GM12872 (cell line): Measurements from ENCODE around the gene SLC24A2.

Experiments
- TF ChIP-seq, protein P1 (sequence below): IDR thresholded peaks from 3 replicates; pipeline ENCODE4 v1.5.1; 2011; ENCODE audit warnings: low read depth, mild to moderate bottlenecking, low read length, moderate library complexity; ENCODE audit not compliant: insufficient read depth

The SLC24A2 gene

DNA sequence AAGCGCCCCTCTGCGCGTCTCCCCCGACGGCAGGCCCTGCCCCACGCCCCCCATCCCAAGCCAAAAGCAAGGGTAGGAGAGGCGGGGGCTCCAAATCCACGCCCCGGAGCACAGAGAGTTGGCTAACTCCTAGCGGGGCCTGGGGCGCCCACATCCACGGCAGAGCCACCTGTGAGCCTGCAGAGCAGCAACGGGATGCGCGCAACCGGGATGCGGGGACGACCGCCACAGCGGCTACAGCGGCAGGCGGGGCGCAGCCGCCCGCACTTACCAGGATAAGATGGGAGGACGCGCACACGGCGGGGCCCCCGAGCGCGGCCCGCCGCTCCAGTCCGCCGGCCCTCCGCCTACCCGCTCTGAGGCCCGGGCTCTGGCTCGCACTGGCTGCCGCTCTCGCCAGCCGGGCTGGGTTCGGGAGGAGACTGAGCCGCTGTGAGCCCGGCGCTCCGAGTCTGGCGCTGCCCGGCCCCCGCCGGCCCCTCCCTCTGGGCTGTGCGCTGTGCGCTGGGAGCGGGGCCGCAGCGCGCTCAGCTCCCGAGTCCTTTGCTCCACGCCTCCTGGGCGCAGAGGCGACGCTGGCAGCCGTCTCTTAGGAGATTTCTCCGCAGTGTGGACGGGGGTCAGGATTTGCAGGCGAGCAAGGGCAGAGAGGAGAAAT is at the start of gene SLC24A2:
Gene SLC24A2, minus strand, starts transcription at position 424 of the 658 bp plus-strand sequence.
- TF ChIP-seq, protein P1, sequence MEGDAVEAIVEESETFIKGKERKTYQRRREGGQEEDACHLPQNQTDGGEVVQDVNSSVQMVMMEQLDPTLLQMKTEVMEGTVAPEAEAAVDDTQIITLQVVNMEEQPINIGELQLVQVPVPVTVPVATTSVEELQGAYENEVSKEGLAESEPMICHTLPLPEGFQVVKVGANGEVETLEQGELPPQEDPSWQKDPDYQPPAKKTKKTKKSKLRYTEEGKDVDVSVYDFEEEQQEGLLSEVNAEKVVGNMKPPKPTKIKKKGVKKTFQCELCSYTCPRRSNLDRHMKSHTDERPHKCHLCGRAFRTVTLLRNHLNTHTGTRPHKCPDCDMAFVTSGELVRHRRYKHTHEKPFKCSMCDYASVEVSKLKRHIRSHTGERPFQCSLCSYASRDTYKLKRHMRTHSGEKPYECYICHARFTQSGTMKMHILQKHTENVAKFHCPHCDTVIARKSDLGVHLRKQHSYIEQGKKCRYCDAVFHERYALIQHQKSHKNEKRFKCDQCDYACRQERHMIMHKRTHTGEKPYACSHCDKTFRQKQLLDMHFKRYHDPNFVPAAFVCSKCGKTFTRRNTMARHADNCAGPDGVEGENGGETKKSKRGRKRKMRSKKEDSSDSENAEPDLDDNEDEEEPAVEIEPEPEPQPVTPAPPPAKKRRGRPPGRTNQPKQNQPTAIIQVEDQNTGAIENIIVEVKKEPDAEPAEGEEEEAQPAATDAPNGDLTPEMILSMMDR = no peak

DNA sequence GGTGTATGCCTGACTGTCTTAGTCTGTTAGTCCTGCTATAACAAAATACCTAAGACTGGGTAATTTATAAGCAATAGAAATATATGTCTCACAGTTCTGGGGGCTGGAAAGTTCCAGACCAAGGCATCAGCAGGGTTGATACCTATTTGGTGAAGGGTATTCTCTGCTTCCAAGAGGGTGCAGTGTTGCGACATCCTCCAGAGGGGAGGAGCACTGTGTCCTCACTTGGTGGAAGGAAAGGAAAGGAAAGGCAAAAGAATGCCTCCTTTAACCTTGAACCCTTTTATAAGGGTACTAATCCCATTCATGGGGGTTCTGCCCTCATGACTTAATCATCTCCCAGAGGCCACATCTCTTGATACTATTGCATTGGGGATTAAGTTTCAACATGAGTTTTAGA is 42.0 kb upstream of the SLC24A2 start:
- TF ChIP-seq, protein P1 = no peak

DNA sequence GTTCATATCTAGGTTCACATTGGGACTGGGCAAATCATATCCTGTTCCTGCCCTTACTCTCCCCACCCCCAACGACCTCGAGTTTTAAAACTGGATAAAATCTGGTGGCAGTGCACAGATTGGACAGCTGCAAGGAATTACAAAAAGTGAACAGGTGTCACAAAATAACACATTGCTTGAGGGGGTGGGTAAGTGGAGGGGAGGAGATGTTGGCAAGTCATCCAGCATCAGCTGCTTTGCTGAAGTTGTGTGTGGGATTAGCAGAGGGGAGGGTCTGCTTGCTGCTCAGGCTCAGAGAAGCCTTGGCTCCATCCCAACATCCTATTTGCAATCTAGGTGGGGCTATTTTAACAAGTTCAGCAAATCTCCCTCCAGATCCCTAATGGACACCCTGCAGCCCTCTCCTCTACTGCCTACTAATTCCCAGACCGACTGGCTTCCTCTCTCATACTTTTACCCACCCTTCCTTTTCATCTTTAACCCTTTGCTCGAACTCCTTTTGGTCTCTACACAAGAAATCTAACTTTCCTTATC is 39.8 kb upstream of the SLC24A2 start:
- TF ChIP-seq, protein P1 = no peak

DNA sequence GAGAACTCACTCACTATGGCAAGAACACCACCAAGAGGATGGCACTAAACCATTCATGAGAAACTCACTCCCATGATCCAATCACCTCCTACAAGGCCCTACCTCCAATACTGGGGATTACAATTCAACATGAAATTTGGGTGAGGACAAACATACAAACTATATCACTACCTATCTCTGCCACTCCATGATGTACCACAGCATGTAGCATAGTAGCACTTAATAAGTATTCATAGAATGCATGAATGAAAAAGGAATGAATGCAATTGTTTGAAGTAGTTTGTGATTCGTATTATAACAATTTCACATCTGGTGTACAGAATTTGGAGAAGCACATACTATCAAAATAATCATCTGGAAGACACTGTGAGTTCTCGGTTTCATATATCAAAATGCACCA is 27.9 kb upstream of the SLC24A2 start:
- TF ChIP-seq, protein P1 = no peak

DNA sequence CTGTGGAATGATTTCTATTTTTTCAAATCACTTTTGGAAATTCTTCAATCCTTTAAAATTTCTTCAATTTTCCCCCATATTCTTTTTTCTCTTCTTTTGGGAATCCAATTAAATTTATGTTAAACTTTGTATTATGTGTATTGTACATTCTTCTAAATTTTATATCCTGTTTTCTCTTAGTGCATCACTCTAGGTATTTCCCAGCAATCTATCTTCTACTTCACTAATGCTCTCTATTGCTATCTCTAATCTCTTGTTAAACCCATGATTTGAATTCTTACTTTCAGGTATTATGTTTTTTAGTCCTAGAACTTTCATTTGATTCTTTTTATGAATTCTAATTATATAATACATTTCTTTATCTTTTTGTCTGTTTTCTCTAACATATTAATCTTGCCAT is 23.4 kb upstream of the SLC24A2 start:
- TF ChIP-seq, protein P1 = no peak

DNA sequence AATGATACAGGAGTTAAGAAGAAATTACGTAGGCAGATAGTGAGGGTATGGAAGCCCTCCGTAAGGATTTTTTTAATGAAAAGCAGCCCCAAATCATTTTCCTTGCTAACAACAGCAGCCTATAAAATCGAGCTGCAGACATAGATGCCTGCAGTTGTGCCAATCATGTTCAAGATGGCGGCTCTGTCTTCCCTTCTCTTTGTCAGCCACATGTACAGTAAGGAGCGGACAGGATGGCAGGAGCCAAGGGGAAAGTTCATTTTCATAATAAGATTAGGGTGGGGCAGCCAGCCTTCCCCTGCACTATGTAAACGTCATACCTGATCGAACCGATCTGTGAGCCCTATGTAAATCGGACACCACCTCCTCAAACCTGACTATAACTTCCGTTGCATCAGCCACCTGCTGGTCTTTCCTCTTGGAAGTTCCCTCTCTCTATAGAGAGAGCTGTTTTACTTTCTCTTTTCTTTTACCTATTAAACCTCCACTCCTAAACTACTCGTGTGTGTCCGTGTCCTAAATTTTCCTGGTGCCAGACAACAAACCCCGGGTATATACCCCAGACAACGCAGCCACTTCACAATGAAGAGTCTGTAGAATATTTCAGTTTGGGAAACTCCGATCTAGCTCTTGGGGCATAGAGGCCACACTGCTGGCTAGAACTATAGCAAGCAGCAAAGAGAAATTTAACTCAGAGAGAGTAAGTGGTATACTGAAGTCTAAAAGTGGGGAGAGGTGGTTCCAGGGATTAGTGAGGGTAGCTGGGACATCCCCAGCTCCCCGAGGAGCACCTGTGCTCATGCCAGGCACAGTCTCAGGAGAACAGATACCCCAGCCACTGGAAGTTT is 20.8 kb upstream of the SLC24A2 start:
- TF ChIP-seq, protein P1 = no peak

DNA sequence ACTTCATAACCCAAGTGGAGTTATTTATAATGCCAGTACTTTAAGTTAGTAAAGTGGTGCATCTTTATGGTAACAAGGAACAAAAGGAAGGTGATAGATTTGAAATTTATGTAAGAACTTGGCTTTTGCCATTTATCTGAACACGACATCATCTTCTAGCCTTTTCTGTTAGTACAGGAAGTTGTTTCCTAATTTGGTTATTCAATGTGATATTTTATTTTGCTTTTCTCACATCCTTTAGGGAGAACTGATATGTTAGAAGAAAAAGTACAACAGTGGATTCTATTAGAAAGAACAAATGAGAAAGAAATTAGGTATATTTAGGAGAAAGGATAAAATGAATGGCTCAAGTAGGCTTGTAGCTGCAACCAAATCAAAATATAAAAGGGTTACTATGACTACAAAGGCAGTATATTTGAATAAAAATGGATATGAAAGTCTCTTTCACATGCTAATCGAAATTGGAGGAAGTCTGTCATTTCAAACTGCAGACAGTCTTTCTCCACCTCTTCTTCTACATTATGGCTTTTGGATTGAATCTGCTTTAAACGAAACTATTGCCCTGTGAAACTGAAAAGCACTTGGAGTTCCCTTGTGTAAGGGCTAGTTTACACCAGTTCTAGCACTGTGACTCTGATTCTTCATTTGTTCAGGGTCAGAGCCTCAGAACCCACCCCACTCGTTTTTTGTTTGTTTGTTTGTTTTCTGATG is 18.5 kb upstream of the SLC24A2 start:
- TF ChIP-seq, protein P1 = no peak
